ENCODE results near the gene TRNAU1AP. TPM values are rescaled to one million over a fixed set of nuclear protein-coding genes. Genes with fewer than 3 reads are reported as not detected.
"Not testable (repeated sequence)": the region's sequence is repeated elsewhere in the genome, so short reads cannot be mapped to it uniquely, and the experiment has no call there.

Gene TRNAU1AP
- total RNA-seq, 1 donor: 25.0 TPM

DNA sequence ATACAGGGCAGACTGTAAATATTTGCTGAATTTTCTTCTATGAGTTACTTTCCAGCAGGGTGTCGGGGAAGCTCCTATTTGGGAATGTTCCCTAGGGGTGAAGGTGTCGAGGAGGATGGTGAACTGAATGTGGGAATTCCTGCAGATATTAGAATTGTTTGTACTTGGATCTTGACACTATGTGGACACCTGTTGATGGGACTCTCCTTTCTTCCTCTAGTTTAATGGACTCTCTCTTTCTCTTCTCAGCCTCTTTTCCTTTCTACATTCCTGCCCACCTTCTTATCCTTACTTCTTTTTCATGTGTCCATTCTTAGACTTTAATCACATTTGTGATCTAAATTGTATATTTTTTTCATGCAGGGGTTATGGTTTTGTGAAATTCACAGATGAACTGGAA is 14.0 kb downstream of the TRNAU1AP start:
- DNase-seq (ENCODE audit: low read depth): no peak
- TF ChIP-seq, protein P1, sequence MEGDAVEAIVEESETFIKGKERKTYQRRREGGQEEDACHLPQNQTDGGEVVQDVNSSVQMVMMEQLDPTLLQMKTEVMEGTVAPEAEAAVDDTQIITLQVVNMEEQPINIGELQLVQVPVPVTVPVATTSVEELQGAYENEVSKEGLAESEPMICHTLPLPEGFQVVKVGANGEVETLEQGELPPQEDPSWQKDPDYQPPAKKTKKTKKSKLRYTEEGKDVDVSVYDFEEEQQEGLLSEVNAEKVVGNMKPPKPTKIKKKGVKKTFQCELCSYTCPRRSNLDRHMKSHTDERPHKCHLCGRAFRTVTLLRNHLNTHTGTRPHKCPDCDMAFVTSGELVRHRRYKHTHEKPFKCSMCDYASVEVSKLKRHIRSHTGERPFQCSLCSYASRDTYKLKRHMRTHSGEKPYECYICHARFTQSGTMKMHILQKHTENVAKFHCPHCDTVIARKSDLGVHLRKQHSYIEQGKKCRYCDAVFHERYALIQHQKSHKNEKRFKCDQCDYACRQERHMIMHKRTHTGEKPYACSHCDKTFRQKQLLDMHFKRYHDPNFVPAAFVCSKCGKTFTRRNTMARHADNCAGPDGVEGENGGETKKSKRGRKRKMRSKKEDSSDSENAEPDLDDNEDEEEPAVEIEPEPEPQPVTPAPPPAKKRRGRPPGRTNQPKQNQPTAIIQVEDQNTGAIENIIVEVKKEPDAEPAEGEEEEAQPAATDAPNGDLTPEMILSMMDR (IDR thresholded peaks at IDR 0.05; ENCODE audit: insufficient read depth, low read depth, low read length): no peak
- no peak overlapping the region for H3K4me3 ChIP-seq (ENCODE audit: low read depth, low read length)

- no peak for DNase-seq (ENCODE audit: low read depth)
- H3K4me3 ChIP-seq (ENCODE audit: low read depth, low read length): no peak overlapping the region
- TF ChIP-seq, protein P1 (IDR thresholded peaks at IDR 0.05; ENCODE audit: insufficient read depth, low read depth, low read length): no peak
These were observed 19.0 kb downstream of the TRNAU1AP start for GRCh38 chr1:28571911-28572310.

DNA sequence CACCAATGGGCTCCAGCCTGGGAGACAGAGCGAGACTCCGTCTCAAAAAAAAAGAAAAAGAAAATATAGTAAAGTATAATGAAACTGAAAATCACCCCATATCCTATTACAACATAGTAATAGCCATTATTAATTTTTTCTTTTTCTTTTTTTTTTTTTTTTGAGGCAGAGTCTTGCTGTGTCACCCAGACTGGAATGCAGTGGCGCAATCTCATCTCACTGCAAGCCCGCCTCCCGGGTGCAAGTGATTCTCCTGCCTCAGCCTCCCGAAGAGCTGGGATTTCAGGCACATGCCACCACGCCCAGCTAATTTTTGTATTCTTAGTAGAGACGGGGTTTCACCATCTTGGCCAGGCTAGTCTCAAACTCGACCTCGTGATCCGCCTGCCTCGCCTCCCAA is 20.0 kb downstream of the TRNAU1AP start:
- not testable (repeated sequence) for H3K4me3 ChIP-seq (ENCODE audit: low read depth, low read length)
- peak; percentile 80 for DNase-seq (ENCODE audit: low read depth)

DNA sequence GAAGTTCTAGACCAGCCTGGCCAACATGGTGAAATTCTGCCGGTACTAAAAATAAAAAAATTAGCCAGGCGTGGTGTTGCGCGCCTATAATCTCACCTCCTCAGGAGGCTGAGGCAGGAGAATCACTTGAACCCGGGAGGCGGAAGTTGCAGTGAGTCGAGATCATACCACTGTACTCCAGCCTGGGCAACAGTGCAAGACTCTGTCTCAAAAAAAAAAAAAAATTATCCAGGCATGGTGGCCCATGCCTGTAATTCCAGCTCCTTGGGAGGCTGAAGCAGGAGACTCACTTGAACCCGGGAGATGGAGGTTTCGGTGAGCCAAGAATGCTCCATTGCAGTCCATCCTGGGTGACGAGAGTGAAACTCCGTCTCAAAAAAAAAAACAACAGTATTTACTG is 20.7 kb downstream of the TRNAU1AP start:
- TF ChIP-seq, protein P1 (IDR thresholded peaks at IDR 0.05; ENCODE audit: insufficient read depth, low read depth, low read length): no peak
- no peak for DNase-seq (ENCODE audit: low read depth)
- H3K4me3 ChIP-seq (ENCODE audit: low read depth, low read length): no peak overlapping the region

DNA sequence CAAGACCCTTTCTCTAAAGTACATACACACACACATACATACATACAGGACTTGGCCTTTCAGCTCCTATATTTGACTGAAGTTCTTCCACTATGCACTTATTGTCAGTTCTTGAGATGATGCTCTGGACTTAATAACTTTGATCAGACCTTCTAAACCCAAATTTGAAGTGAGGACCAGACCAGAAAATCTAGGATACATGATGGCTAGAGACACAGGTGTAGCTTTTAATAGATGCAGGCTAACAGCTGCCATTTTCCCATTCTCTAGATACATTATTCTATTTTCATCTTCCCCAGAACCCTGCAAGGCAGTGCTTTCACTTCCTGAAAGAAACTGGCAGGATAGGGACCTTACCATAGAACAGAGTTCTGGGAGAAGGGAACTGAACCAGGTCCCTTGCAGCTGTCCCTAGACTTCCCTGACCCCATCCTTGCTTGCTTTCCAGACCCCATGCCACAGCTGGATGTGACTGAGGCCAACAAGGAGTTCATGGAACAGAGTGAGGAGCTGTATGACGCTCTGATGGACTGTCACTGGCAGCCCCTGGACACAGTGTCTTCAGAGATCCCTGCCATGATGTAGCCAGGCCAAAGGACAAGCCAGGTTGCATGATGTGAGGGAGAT is 24.3 kb downstream of the TRNAU1AP start:
- TF ChIP-seq, protein P1 (IDR thresholded peaks at IDR 0.05; ENCODE audit: insufficient read depth, low read depth, low read length): no peak
- DNase-seq (ENCODE audit: low read depth): no peak
- H3K4me3 ChIP-seq (ENCODE audit: low read depth, low read length): no peak overlapping the region

GRCh38 chr1:28577738-28578536 is 25.1 kb downstream of the TRNAU1AP start:
- TF ChIP-seq, protein P1 (IDR thresholded peaks at IDR 0.05; ENCODE audit: insufficient read depth, low read depth, low read length): no peak
- no peak overlapping the region for H3K4me3 ChIP-seq (ENCODE audit: low read depth, low read length)
- no peak for DNase-seq (ENCODE audit: low read depth)

DNA sequence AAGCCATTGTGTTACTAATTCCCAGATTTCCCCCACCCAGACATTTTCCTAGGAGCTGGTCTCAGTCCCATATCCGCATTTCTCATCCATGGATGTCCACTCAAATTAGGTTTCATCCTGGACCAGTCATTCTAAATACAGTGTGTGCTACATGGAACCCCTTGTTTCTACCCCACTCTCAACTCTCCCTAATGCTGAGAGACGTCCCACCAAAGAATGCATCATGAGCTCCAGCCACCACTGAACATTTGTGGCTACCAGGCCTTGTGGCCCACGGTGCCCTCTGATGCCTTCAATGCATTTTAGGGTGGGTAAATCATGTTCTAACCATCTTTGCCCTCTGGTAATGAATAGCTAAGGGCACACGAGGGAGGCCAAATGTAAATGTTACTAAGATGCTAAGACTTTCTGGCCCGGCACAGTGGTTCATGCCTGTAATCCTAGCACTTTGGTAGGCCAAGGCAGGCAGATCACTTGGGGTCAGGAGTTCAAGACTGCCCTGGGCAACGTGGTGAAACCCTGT is 25.9 kb downstream of the TRNAU1AP start:
- no peak for DNase-seq (ENCODE audit: low read depth)

More for the DNA sequence above, 25.9 kb downstream of the TRNAU1AP start:
- TF ChIP-seq, protein P1 (IDR thresholded peaks at IDR 0.05; ENCODE audit: insufficient read depth, low read depth, low read length): no peak
- H3K4me3 ChIP-seq (ENCODE audit: low read depth, low read length): no peak overlapping the region

All from fibroblast of villous mesenchyme (primary cell).